Activated CD4-positive, alpha-beta T cell treated with anti-CD3 and anti-CD28 coated beads, Interleukin-2, amount 10 ng/mL, durations not matched to agents 7 days and 5 days (primary cell): ENCODE measurements around the gene C10orf105. TPM values are rescaled to one million over a fixed set of nuclear protein-coding genes. Genes with fewer than 3 reads are reported as not detected.

Experiments used
- CTCF ChIA-PET: fragments of 350-600 bp; sonication (Branson Sonifier 250); formaldehyde crosslinking; loops from one replicate; lab custom pipeline; 2021; ENCODE audit warnings: antibody characterized with exemption; lab: Charles Lee
- POLR2A ChIA-PET: fragments of 350-600 bp; sonication (Branson Sonifier 250); formaldehyde crosslinking; loops from one replicate; lab custom pipeline; 2021; ENCODE audit warnings: antibody characterized with exemption; lab: Charles Lee
- DNase-seq: peaks from one replicate; pipeline ENCODE4 v3.0.0-alpha.2; 2020
- H3K27ac Mint-ChIP-seq: one replicate; pipeline ENCODE4 v1.8.0; 2021; ENCODE audit warnings: mild to moderate bottlenecking, moderate library complexity, mixed read lengths
- H3K27me3 Mint-ChIP-seq: one replicate; pipeline ENCODE4 v1.8.0; 2021; ENCODE audit warnings: mixed read lengths
- H3K36me3 Mint-ChIP-seq: one replicate; pipeline ENCODE4 v1.8.0; 2021; ENCODE audit warnings: low read depth, mixed read lengths
- H3K4me1 Mint-ChIP-seq: one replicate; pipeline ENCODE4 v1.8.0; 2021; ENCODE audit warnings: mixed read lengths
- H3K4me3 Mint-ChIP-seq: one replicate; pipeline ENCODE4 v1.8.0; 2021; ENCODE audit warnings: mild to moderate bottlenecking, moderate library complexity, mixed read lengths
- H3K9me3 Mint-ChIP-seq: one replicate; pipeline ENCODE4 v1.8.0; 2021; ENCODE audit warnings: mixed read lengths
- total RNA-seq, 2 experiments: library from RNA; stranded (reverse); gene quantifications; one replicate each; pipeline ENCODE4 v1.2.3, GENCODE V29; 2021

C10orf105 gene
- total RNA-seq: under 1 TPM; 0.52 to 0.71 TPM

- Mint-ChIP-seq H3K4me1 (peaks cover 35% of the 10 kb centered on the region), H3K27ac (no peak within 1 kb of the TSS), H3K36me3 (peaks cover 2% of the 10 kb centered on the region), H3K27me3 (no peaks in the 10 kb centered on the region), H3K4me3 (no peak within 1 kb of the TSS), H3K9me3 (no peaks in the 10 kb centered on the region)
- no peak for DNase-seq
- ChIA-PET POLR2A (no interaction called here), CTCF (interaction anchor here (0.7 to 5.3 kb wide), 7 partner anchors 8 to 592 kb away, joined by 3 to 25 read pairs (median 5); no protein-coding TSS in a partner anchor)
These were observed at the start of gene C10orf105 for GRCh38 chr10:71719464-71720201. Gene C10orf105, minus strand, starts transcription at chr10:71719778. Its CDS starts 3,441 bp downstream, at chr10:71716337.

DNA sequence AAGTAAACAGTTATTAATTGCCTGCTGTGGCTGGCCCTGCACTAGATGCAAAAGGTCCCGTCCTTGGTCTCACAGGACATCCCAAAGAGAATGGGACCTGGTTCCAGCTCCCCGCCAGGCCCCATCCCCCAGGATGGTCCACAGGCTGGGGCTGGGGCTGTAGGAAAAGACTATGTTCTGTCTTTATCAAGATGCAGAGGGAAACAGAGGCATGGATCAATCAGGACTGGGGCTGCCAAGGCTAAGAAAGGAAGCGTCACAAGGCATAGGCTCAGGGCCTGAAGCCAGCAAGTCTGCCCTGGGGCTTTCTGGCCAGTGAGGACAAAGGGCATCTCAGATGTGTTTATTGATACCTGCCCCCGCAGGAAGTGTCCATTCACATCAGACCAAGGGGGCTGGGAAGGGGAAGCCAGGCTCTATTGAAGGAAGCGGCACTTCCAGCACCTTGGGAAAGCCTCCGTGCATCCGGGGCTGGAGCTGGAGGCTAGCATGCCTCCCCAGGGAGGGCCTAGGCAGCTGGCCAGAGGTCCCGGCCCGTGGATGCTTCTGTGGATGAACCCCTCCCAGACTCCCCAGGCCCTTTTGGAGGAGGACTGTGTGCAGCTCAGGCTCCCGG lies 48.0 kb upstream of the C10orf105 start:
- Mint-ChIP-seq H3K36me3 (peaks cover 65% of the 10 kb centered on the region), H3K27me3 (no peaks in the 10 kb centered on the region), H3K4me3 (no peak overlapping the region), H3K4me1 (peaks cover 87% of the 10 kb centered on the region), H3K27ac (peak overlapping the region; percentile 93), H3K9me3 (no peaks in the 10 kb centered on the region)
- CTCF ChIA-PET: interaction anchor here (1.2 to 3.6 kb wide), 9 partner anchors 9 to 70 kb away, joined by 3 to 27 read pairs (median 4); no protein-coding TSS in a partner anchor
- no peak for DNase-seq
- POLR2A ChIA-PET: no interaction called here

GRCh38 chr10:71766717-71767419 lies 47.3 kb upstream of the C10orf105 start:
- ChIA-PET POLR2A (interaction anchor here (0.8 kb wide), 1 partner anchor 9 kb away, joined by 3 read pairs; no protein-coding TSS in a partner anchor), CTCF (interaction anchor here (1.2 to 3.6 kb wide), 7 partner anchors 9 to 70 kb away, joined by 3 to 27 read pairs (median 4); no protein-coding TSS in a partner anchor)
- Mint-ChIP-seq H3K36me3 (peaks cover 65% of the 10 kb centered on the region), H3K27ac (peak overlapping the region; percentile 82), H3K27me3 (no peaks in the 10 kb centered on the region), H3K9me3 (no peaks in the 10 kb centered on the region), H3K4me3 (no peak overlapping the region), H3K4me1 (peaks cover 88% of the 10 kb centered on the region)
- DNase-seq: no peak

DNA sequence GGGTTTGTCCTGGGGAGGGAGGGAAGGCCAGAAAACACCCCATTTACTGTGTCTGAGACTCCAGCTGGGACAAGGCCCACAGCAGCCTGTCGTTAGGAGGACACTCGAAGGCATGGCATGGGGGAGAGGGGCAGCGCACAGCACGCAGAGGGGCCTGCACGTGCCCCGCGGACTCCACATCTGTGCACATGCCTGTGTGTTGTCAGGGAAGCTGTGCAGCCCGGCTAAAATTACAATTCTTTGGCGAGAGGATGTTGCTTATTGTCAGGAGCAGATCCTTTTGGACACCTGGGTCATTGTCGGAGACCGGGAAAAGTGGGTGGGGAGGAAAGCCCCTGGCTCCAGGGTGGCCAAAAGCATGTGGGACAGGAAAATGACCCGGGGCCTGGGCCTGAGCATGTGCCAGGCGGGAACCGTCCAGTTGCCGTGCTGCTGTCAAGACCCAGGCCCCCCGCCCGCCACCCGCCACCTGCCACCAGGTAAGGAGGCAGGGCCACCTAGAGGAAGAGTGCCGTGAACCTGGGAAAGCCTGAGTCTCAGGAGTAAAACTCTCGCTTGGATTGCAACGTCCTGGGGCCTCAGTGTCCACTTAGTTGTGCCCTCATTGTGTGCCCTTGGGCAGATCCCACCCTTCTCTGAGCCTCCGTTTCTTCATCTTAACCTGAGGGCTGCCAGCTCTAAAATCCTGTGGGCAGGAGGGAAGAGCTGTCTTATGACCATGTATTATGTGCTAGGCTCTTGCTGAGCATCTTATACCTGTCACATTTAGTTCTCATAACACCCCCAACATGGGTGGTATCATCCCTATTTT lies 46.5 kb upstream of the C10orf105 start:
- POLR2A ChIA-PET: interaction anchor here (0.8 kb wide), 1 partner anchor 8 kb away, joined by 3 read pairs; no protein-coding TSS in a partner anchor
- no peaks in the 10 kb centered on the region for H3K27me3 Mint-ChIP-seq
- CTCF ChIA-PET: interaction anchor here (1.2 to 5.6 kb wide), 9 partner anchors 7 to 69 kb away, joined by 3 to 30 read pairs (median 4); partner anchors contain the start of gene VSIR
- peaks cover 88% of the 10 kb centered on the region for H3K4me1 Mint-ChIP-seq
- no peak for DNase-seq
- peak overlapping the region; percentile 54 for H3K27ac Mint-ChIP-seq
- H3K4me3 Mint-ChIP-seq: no peak overlapping the region
- H3K9me3 Mint-ChIP-seq: no peaks in the 10 kb centered on the region
- H3K36me3 Mint-ChIP-seq: peaks cover 65% of the 10 kb centered on the region

DNA sequence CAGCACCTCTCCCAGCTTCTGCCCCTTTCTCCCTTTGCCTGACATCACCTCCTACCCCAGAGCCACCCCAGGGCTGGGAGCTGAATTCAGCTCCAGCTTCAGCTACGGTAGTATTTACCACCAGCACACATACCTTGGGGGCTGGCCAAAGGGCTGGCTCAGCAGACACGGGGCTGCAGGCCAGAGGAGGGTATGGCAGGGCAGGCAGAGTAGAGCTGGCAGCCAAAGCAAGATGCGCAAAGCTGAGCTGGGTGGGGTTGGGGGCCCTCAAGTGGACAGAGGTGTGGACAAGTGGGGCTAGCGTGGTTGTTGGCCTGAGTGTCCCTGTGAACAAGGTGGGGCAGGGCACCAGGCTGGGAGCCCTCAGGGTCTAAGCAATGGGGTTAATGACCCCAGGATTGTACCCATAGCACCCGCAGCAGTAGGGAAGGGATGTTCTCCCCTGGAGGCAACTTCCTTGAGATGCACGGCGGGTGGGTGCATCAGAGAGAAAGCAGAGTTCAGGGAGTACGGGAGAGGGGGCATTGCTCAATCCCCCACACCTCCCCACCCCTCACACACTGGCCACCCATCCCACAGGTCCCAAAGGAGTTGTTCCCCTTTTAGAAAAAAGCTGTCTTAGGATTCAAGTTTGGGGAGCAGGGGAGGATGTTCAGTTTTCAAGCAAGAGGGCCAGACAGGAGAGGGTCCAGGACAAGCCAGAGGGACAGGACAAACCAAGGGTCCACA lies 45.8 kb upstream of the C10orf105 start:
- DNase-seq: no peak
- Mint-ChIP-seq H3K36me3 (peaks cover 65% of the 10 kb centered on the region), H3K9me3 (no peaks in the 10 kb centered on the region), H3K27ac (peak overlapping the region; percentile 62), H3K4me1 (peaks cover 89% of the 10 kb centered on the region), H3K27me3 (no peaks in the 10 kb centered on the region), H3K4me3 (no peak overlapping the region)
- ChIA-PET CTCF (interaction anchor here (0.7 to 5.6 kb wide), 6 partner anchors 8 to 58 kb away, joined by 3 to 30 read pairs (median 4); partner anchors contain the start of gene VSIR), POLR2A (no interaction called here)

DNA sequence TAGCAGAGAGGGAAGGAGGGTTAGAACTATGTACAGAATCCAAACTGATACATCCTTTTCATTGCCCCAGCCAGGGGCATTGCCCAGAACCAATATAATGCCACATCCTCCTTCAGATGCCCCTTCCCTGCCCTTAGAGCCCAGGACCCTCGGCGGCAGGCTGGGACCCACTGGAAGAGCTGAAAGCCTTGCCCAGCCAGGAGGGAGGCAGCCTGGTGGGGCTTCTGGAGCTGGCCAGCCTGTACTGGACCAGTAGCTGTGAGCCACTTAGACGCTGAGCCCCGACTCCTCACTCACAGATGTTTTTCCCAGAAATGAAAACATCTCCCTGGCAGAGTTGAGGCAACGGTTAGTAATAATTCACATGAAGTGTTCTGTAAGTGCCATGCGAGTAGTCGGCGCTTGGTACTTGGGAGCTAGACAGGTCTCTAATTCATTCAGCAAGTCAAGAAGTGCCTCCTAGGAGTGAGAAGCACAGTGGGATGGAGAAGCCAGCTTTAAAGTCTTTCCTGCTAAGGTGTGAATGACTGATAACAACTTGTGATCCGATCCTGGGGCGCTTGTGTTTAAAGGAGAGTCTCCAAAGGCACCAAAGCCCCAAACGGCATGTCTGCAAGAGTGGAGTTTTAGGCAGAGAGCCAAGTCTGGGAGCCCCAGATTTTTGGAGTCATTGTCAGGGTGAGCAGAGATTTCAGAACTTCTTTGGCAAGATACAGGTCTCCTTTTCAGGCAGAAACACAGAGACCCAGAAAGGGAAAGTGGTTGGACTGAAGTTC lies 44.0 kb upstream of the C10orf105 start:
- peak overlapping the region; percentile 66 for H3K27ac Mint-ChIP-seq
- H3K27me3 Mint-ChIP-seq: no peaks in the 10 kb centered on the region
- H3K9me3 Mint-ChIP-seq: no peaks in the 10 kb centered on the region
- no peak overlapping the region for H3K4me3 Mint-ChIP-seq
- CTCF ChIA-PET: interaction anchor here (0.6 to 5.6 kb wide), 4 partner anchors 10 to 452 kb away, joined by 3 to 30 read pairs (median 4); partner anchors contain the start of gene VSIR
- H3K36me3 Mint-ChIP-seq: peaks cover 59% of the 10 kb centered on the region
- POLR2A ChIA-PET: interaction anchor here (1.6 kb wide), 1 partner anchor 9 kb away, joined by 3 read pairs; no protein-coding TSS in a partner anchor
- no peak for DNase-seq
- peaks cover 82% of the 10 kb centered on the region for H3K4me1 Mint-ChIP-seq

- no peak overlapping the region for H3K27ac Mint-ChIP-seq
- H3K36me3 Mint-ChIP-seq: peaks cover 62% of the 10 kb centered on the region
- no peaks in the 10 kb centered on the region for H3K27me3 Mint-ChIP-seq
- no peak for DNase-seq
- ChIA-PET CTCF (interaction anchor here (0.6 to 5.6 kb wide), 3 partner anchors 11 to 16 kb away, joined by 4 to 30 read pairs (median 4); partner anchors contain the start of gene VSIR), POLR2A (interaction anchor here (1.6 kb wide), 1 partner anchor 10 kb away, joined by 3 read pairs; no protein-coding TSS in a partner anchor)
- peaks cover 82% of the 10 kb centered on the region for H3K4me1 Mint-ChIP-seq
- H3K9me3 Mint-ChIP-seq: no peaks in the 10 kb centered on the region
- no peak overlapping the region for H3K4me3 Mint-ChIP-seq
These were observed 42.7 kb upstream of the C10orf105 start for GRCh38 chr10:71762324-71762723.

GRCh38 chr10:71761541-71762113 lies 42.0 kb upstream of the C10orf105 start:
- Mint-ChIP-seq H3K27ac (peak overlapping the region; percentile 59), H3K9me3 (no peaks in the 10 kb centered on the region), H3K4me1 (peaks cover 82% of the 10 kb centered on the region), H3K4me3 (no peak overlapping the region), H3K36me3 (peaks cover 58% of the 10 kb centered on the region), H3K27me3 (no peaks in the 10 kb centered on the region)
- DNase-seq: no peak
- CTCF ChIA-PET: interaction anchor here (0.6 to 5.6 kb wide), 3 partner anchors 11 to 1314 kb away, joined by 3 to 30 read pairs (median 4); partner anchors contain the start of gene VSIR
- POLR2A ChIA-PET: no interaction called here

- POLR2A ChIA-PET: no interaction called here
- CTCF ChIA-PET: interaction anchor here (5.6 kb wide), 1 partner anchor 12 kb away, joined by 30 read pairs; the partner anchor contains the start of gene VSIR
- Mint-ChIP-seq H3K27me3 (no peaks in the 10 kb centered on the region), H3K36me3 (peaks cover 60% of the 10 kb centered on the region), H3K27ac (peak overlapping the region; percentile 59), H3K9me3 (no peaks in the 10 kb centered on the region), H3K4me3 (no peak overlapping the region), H3K4me1 (peaks cover 83% of the 10 kb centered on the region)
- DNase-seq: no peak
These were observed 41.5 kb upstream of the C10orf105 start for GRCh38 chr10:71761105-71761511.

GRCh38 chr10:71757399-71757922 lies 37.9 kb upstream of the C10orf105 start:
- peaks cover 76% of the 10 kb centered on the region for H3K36me3 Mint-ChIP-seq
- H3K4me3 Mint-ChIP-seq: peak overlapping the region; percentile 50
- H3K4me1 Mint-ChIP-seq: peaks cover 87% of the 10 kb centered on the region
- no peaks in the 10 kb centered on the region for H3K9me3 Mint-ChIP-seq
- CTCF ChIA-PET: interaction anchor here (0.6 to 3.4 kb wide), 10 partner anchors 9 to 391 kb away, joined by 3 to 27 read pairs (median 4); partner anchors contain the start of gene VSIR
- POLR2A ChIA-PET: interaction anchor here (0.8 to 1.5 kb wide), 4 partner anchors 9 to 20 kb away, joined by 3 to 6 read pairs (median 5); no protein-coding TSS in a partner anchor
- H3K27me3 Mint-ChIP-seq: no peaks in the 10 kb centered on the region
- peak overlapping the region; percentile 93 for H3K27ac Mint-ChIP-seq
- DNase-seq: no peak
